GM12873 (cell line): ENCODE data around the gene CLCN5.
A peak's percentile ranks its signal among the peaks of the same experiment; 100 is the strongest.

Experiments
- CTCF ChIP-seq: IDR thresholded peaks from 2 replicates; pipeline ENCODE4 v1.5.1; 2012; ENCODE audit warnings: low read depth, mild to moderate bottlenecking, moderate library complexity, low read length, control low read depth; ENCODE audit not compliant: insufficient read depth; ENCODE audit errors: missing control alignments

The CLCN5 gene

GRCh38 chrX:50068285-50068563, 145.8 kb downstream of the CLCN5 start:
- no peak for TF ChIP-seq CTCF

- no peak for TF ChIP-seq CTCF
These were observed 146.5 kb downstream of the CLCN5 start for GRCh38 chrX:50068893-50069292.

GRCh38 chrX:50071494-50071893, 149.1 kb downstream of the CLCN5 start:
- TF ChIP-seq CTCF, result no peak

GRCh38 chrX:50072110-50072509, 149.7 kb downstream of the CLCN5 start:
- TF ChIP-seq CTCF, result no peak

GRCh38 chrX:50073601-50074000, 151.2 kb downstream of the CLCN5 start:
- TF ChIP-seq CTCF, result no peak

GRCh38 chrX:50075630-50076339, 153.4 kb downstream of the CLCN5 start:
- no peak for TF ChIP-seq CTCF

GRCh38 chrX:50081282-50081889, 159.0 kb downstream of the CLCN5 start:
- peak; percentile 52 for TF ChIP-seq CTCF
